H1 (cell line): Measurements from ENCODE around the gene STT3B. TPM values are rescaled to one million over a fixed set of nuclear protein-coding genes. Genes with fewer than 3 reads are reported as not detected.

ENCODE experiments used
- CTCF ChIA-PET: fragments of 300-600 bp; sonication (Branson Sonifier 250); formaldehyde crosslinking; loops from one replicate; lab custom pipeline; 2021; ENCODE audit not compliant: partially characterized antibody; lab: Charles Lee
- POLR2A ChIA-PET: fragments of 300-600 bp; sonication (Branson Sonifier 250); formaldehyde crosslinking; loops from one replicate; lab custom pipeline; 2021; ENCODE audit warnings: inconsistent platforms; ENCODE audit not compliant: partially characterized antibody; lab: Charles Lee
- DNase-seq, 2 experiments: peaks; one replicate each; pipeline versions ENCODE4 v3.0.0 to v3.0.0-alpha.2; 2010 to 2022; ENCODE audit warnings: low spot score in 2 of 2, low read depth in 1 of 2, mixed read lengths in 1 of 2
- FAIRE-seq: peaks from 2 replicates; lab custom pipeline; 2011; peaks lifted over from hg19 to GRCh38; lab: Jason Lieb, UNC
- H2AFZ ChIP-seq: 2 replicates; pipeline ENCODE4 v1.8.1; 2012; ENCODE audit warnings: low read length, inconsistent platforms
- H2AK5ac ChIP-seq: 2 replicates; pipeline ENCODE4 v1.6.1; 2013; ENCODE audit warnings: low read depth, low read length
- H2BK120ac ChIP-seq: replicated peaks from 2 replicates; pipeline ENCODE3; 2013; ENCODE audit warnings: low read depth, low read length, inconsistent platforms
- H2BK12ac ChIP-seq: 2 replicates; pipeline ENCODE4 v1.6.1; 2013; ENCODE audit warnings: low read depth, low read length
- H2BK15ac ChIP-seq: 2 replicates; pipeline ENCODE4 v1.6.1; 2013; ENCODE audit warnings: low read length
- H2BK20ac ChIP-seq: 2 replicates; pipeline ENCODE4 v1.6.1; 2013; ENCODE audit warnings: low read length
- H2BK5ac ChIP-seq: 2 replicates; pipeline ENCODE4 v1.6.1; 2013; ENCODE audit warnings: low read depth, low read length
- H3K14ac ChIP-seq: 2 replicates; pipeline ENCODE4 v1.6.1; 2013; ENCODE audit warnings: inconsistent platforms; ENCODE audit not compliant: insufficient read length
- H3K18ac ChIP-seq: 2 replicates; pipeline ENCODE4 v1.6.1; 2013; ENCODE audit warnings: low read length; ENCODE audit errors: extremely low read depth
- H3K23ac ChIP-seq: 2 replicates; pipeline ENCODE4 v1.6.1; 2013; ENCODE audit warnings: inconsistent platforms; ENCODE audit not compliant: insufficient read length
- H3K23me2 ChIP-seq: 2 replicates; pipeline ENCODE4 v1.6.1; 2013; ENCODE audit warnings: low read depth, low read length
- H3K27ac ChIP-seq: 2 replicates; pipeline ENCODE4 v1.6.1; 2011; ENCODE audit warnings: low read depth, low read length, inconsistent platforms
- H3K27me3 ChIP-seq, 4 experiments: replicated peaks in 1 of 4; 1 replicate in 1 of 4; 2 replicates in 3 of 4; pipeline versions ENCODE4 v1.6.1 to v1.8.1; 2011 to 2013; ENCODE audit warnings: low read length in 3 of 4, mild to moderate bottlenecking in 3 of 4, inconsistent platforms in 2 of 4, mixed read lengths in 2 of 4, moderate library complexity in 1 of 4; ENCODE audit not compliant: control insufficient read depth in 3 of 4, insufficient read depth in 3 of 4; ENCODE audit errors: extremely low read depth in 1 of 4
- H3K36me3 ChIP-seq, 4 experiments: 2 replicates each; pipeline versions ENCODE4 v1.6.1 to v1.8.1; 2011 to 2013; ENCODE audit warnings: mild to moderate bottlenecking in 4 of 4, low read length in 3 of 4, moderate library complexity in 2 of 4, control low read depth in 1 of 4, inconsistent platforms in 1 of 4; ENCODE audit not compliant: insufficient read depth in 4 of 4, control insufficient read depth in 2 of 4
- H3K4ac ChIP-seq: replicated peaks from 2 replicates; pipeline ENCODE3; 2013; ENCODE audit warnings: low read length, low read depth, mixed read lengths, inconsistent platforms; ENCODE audit not compliant: insufficient read length
- H3K4me1 ChIP-seq, 4 experiments: replicated peaks in 1 of 4; 1 replicate in 1 of 4; 2 replicates in 3 of 4; pipeline versions ENCODE4 v1.6.1 to v1.8.1; 2011 to 2013; ENCODE audit warnings: low read length in 3 of 4, inconsistent platforms in 2 of 4, mixed read lengths in 1 of 4; ENCODE audit not compliant: insufficient read depth in 4 of 4, control insufficient read depth in 3 of 4
- H3K4me2 ChIP-seq, 2 experiments: 2 replicates each; pipeline versions ENCODE4 v1.6.1 to v1.8.1; 2011 to 2013; ENCODE audit warnings: low read depth in 2 of 2, low read length in 2 of 2, control low read depth in 1 of 2, inconsistent platforms in 1 of 2, mild to moderate bottlenecking in 1 of 2; ENCODE audit not compliant: insufficient read depth in 1 of 2
- H3K4me3 ChIP-seq, 4 experiments: fragments of 200-600, 300-600 bp in 1 of 4; sonication (generic), shearing (Covaris generic), sonication (Bioruptor Twin) in 1 of 4; 2 replicates each; pipeline versions ENCODE4 v1.5.1 to v1.8.1; 2011 to 2016; ENCODE audit warnings: low read length in 4 of 4, low read depth in 3 of 4, control low read depth in 2 of 4, inconsistent platforms in 2 of 4, mild to moderate bottlenecking in 2 of 4, mixed read lengths in 1 of 4, moderate library complexity in 1 of 4; ENCODE audit not compliant: insufficient read depth in 2 of 4; ENCODE audit errors: extremely low read depth in 1 of 4
- H3K56ac ChIP-seq: replicated peaks from 2 replicates; pipeline ENCODE3; 2013; ENCODE audit warnings: low read depth, mild to moderate bottlenecking, mixed read lengths, low read length, inconsistent platforms; ENCODE audit not compliant: insufficient read length
- H3K79me1 ChIP-seq: 2 replicates; pipeline ENCODE4 v1.6.1; 2013; ENCODE audit warnings: low read depth, low read length, control low read depth
- H3K79me2 ChIP-seq, 2 experiments: 2 replicates each; pipeline versions ENCODE4 v1.6.1 to v1.8.1; 2012 to 2013; ENCODE audit warnings: low read length in 2 of 2, mild to moderate bottlenecking in 2 of 2, inconsistent platforms in 1 of 2; ENCODE audit not compliant: insufficient read depth in 2 of 2, control insufficient read depth in 1 of 2
- H3K9ac ChIP-seq, 4 experiments: replicated peaks in 1 of 4; 1 replicate in 1 of 4; 2 replicates in 3 of 4; pipeline versions ENCODE4 v1.6.1 to v1.8.1; 2011 to 2013; ENCODE audit warnings: low read depth in 3 of 4, low read length in 3 of 4, control low read depth in 2 of 4, mild to moderate bottlenecking in 2 of 4, moderate library complexity in 2 of 4, inconsistent platforms in 1 of 4; ENCODE audit errors: extremely low read depth in 1 of 4
- H3K9me3 ChIP-seq, 2 experiments: 2 replicates each; pipeline versions ENCODE4 v1.6.1 to v1.8.1; 2012 to 2013; ENCODE audit warnings: mild to moderate bottlenecking in 2 of 2, moderate library complexity in 2 of 2, control low read depth in 1 of 2, inconsistent platforms in 1 of 2, low read depth in 1 of 2, low read length in 1 of 2, mixed read lengths in 1 of 2; ENCODE audit not compliant: insufficient read depth in 2 of 2
- H4K20me1 ChIP-seq, 2 experiments: replicated peaks in 1 of 2; 2 replicates each; pipeline versions ENCODE3 to v1.8.1; 2011 to 2013; ENCODE audit warnings: inconsistent platforms in 2 of 2, low read length in 2 of 2, mild to moderate bottlenecking in 1 of 2; ENCODE audit not compliant: insufficient read depth in 2 of 2, control insufficient read depth in 1 of 2
- H4K5ac ChIP-seq: 2 replicates; pipeline ENCODE4 v1.6.1; 2013; ENCODE audit warnings: low read length, low read depth, mixed read lengths, inconsistent platforms; ENCODE audit not compliant: insufficient read length
- H4K8ac ChIP-seq: 2 replicates; pipeline ENCODE4 v1.8.0; 2013; ENCODE audit warnings: mild to moderate bottlenecking, moderate library complexity, low read length, inconsistent platforms; ENCODE audit not compliant: insufficient read depth; ENCODE audit errors: extremely low read depth
- H4K91ac ChIP-seq: replicated peaks from 2 replicates; pipeline ENCODE3; 2013; ENCODE audit warnings: low read length, mixed read lengths, inconsistent platforms; ENCODE audit not compliant: insufficient read length
- ATF3 ChIP-seq: IDR thresholded peaks from 2 replicates; pipeline ENCODE4 v1.6.1; 2011; ENCODE audit warnings: low read depth, mild to moderate bottlenecking, low read length; ENCODE audit not compliant: insufficient read depth
- CREB1 ChIP-seq: IDR thresholded peaks from 2 replicates; pipeline ENCODE4 v1.6.1; 2012; ENCODE audit warnings: inconsistent platforms
- E2F6 ChIP-seq: IDR thresholded peaks from 2 replicates; pipeline ENCODE4 v1.6.1; 2012; ENCODE audit warnings: inconsistent platforms
- EZH2 ChIP-seq: fragments of 200-600 bp; sonication (generic); IDR thresholded peaks from 2 replicates; pipeline ENCODE4 v1.7.1; 2012; ENCODE audit warnings: low read depth, mild to moderate bottlenecking, moderate library complexity, low read length, inconsistent platforms; ENCODE audit not compliant: severe bottlenecking
- FOSL1 ChIP-seq: IDR thresholded peaks from 2 replicates; pipeline ENCODE4 v1.6.1; 2011; ENCODE audit warnings: mild to moderate bottlenecking, low read depth, low read length, moderate library complexity; ENCODE audit not compliant: insufficient read depth
- JUN ChIP-seq: IDR thresholded peaks from 2 replicates; pipeline ENCODE4 v1.6.1; 2011; ENCODE audit warnings: low read depth, mild to moderate bottlenecking, improper control_type of control experiment, low read length
- KDM4A ChIP-seq: IDR thresholded peaks from one replicate; pipeline ENCODE4 v1.7.1; 2012; ENCODE audit warnings: low read depth, mild to moderate bottlenecking, moderate library complexity, low read length, inconsistent platforms; ENCODE audit not compliant: severe bottlenecking
- POLR2AphosphoS5 ChIP-seq: IDR thresholded peaks from 2 replicates; pipeline ENCODE4 v1.6.1; 2011; ENCODE audit warnings: low read depth, low read length
- RFX5 ChIP-seq: IDR thresholded peaks from 2 replicates; pipeline ENCODE4 v1.6.1; 2011; ENCODE audit warnings: low read depth, low read length, improper control_type of control experiment, borderline replicate concordance
- RXRA ChIP-seq: IDR thresholded peaks from 2 replicates; pipeline ENCODE4 v1.6.1; 2011; ENCODE audit warnings: low read depth, mild to moderate bottlenecking, low read length, moderate library complexity; ENCODE audit not compliant: insufficient read depth
- SIN3A ChIP-seq, 2 experiments: IDR thresholded peaks in 1 of 2; conservative IDR thresholded peaks in 1 of 2; 2 replicates each; pipeline ENCODE4 v1.6.1; 2011 to 2012; ENCODE audit warnings: low read length in 2 of 2, improper control_type of control experiment in 1 of 2, low read depth in 1 of 2, mild to moderate bottlenecking in 1 of 2
- USF2 ChIP-seq: IDR thresholded peaks from 2 replicates; pipeline ENCODE4 v1.6.1; 2011; ENCODE audit warnings: low read length, improper control_type of control experiment
- WGBS, 2 experiments: shearing (Covaris generic) in 1 of 2; methylation state at CpG; one replicate each; pipeline versions ENCODE4 v1.1.6 to v1.1.7; 2013 to 2015; ENCODE audit warnings: low lambda C conversion rate in 2 of 2, mixed read lengths in 2 of 2, inconsistent platforms in 1 of 2, low coverage in 1 of 2, missing lambda C conversion rate in 1 of 2; ENCODE audit not compliant: insufficient replicate concordance in 2 of 2, insufficient coverage in 1 of 2, insufficient read length in 1 of 2; ENCODE audit errors: extremely low coverage in 1 of 2, missing lambda C conversion rate in 1 of 2; 5-methylcytosine and 5-hydroxymethylcytosine counted together
- polyA plus RNA-seq, 7 experiments: library from polyadenylated mRNA; depleted of rRNA in 3 of 7; stranded (reverse) in 5 of 7; unstranded in 2 of 7; fragments of >200 nt in 5 of 7; fragments of 200-250 nt in 2 of 7; gene quantifications; 1 replicate in 5 of 7; 2 replicates in 1 of 7; 4 replicates in 1 of 7; pipeline versions ENCODE4 v1.2.1 to v1.2.3, GENCODE V29; 2011 to 2013; ENCODE audit warnings: missing spikeins in 2 of 7, mixed read lengths in 2 of 7
- total RNA-seq: library from RNA; stranded (reverse); fragmentation: NEBNext Ultra II Directional; extraction: Animal tissue kit (Norgen Biotek cat#: 25700); gene quantifications from 2 replicates; pipeline ENCODE4 v1.2.1, GENCODE V29; 2021

STT3B gene
- total and polyA plus RNA-seq, 2 of the 8 experiments (the other 6 are each of a cell fraction or from before 2014, with no cell fraction given) = 43.5 to 134 TPM

GRCh38 chr3:31613177-31613576 is 80.5 kb downstream of the STT3B start:
- H3K4me1 ChIP-seq = peaks cover 0 to 2% (median 0%) of the 10 kb centered on the region in 4 experiments; a peak in 1 of 7 replicates
- H3K36me3 ChIP-seq = no peaks in the 10 kb centered on the region; a peak in 1 of 8 replicates
- no peak overlapping the region for H3K9ac ChIP-seq
- H2AFZ ChIP-seq = no peak overlapping the region
- H4K8ac ChIP-seq = no peak overlapping the region
- H3K14ac ChIP-seq = no peak overlapping the region
- peaks cover 0 to 31% of the 10 kb centered on the region in 2 experiments; a peak in 2 of 4 replicates for H3K79me2 ChIP-seq
- H2AK5ac ChIP-seq = no peak overlapping the region
- H3K4me2 ChIP-seq = no peak overlapping the region
- H2BK12ac ChIP-seq = no peak overlapping the region
- H4K20me1 ChIP-seq = no peaks in the 10 kb centered on the region
- H3K4ac ChIP-seq = no peak overlapping the region
- no peak overlapping the region for H4K91ac ChIP-seq
- H3K27ac ChIP-seq = no peak overlapping the region
- peaks cover 0 to 1% (median 0%) of the 10 kb centered on the region in 4 experiments; a peak in 1 of 7 replicates for H3K27me3 ChIP-seq
- H4K5ac ChIP-seq = no peak overlapping the region
- 100% methylated on average over 1 of the region's 1 CpG; no CpG with 5 or more reads in 1 of the 2 experiments for WGBS, 2 experiments
- no peak overlapping the region for H2BK5ac ChIP-seq
- no peak overlapping the region for H3K18ac ChIP-seq
- no peak overlapping the region for H3K23ac ChIP-seq
- no peak overlapping the region for H2BK120ac ChIP-seq
- FAIRE-seq (no peak), DNase-seq (no peak)
- H2BK20ac ChIP-seq = no peak overlapping the region
- no peaks in the 10 kb centered on the region for H3K23me2 ChIP-seq
- no peak overlapping the region for H3K4me3 ChIP-seq
- H3K79me1 ChIP-seq = no peaks in the 10 kb centered on the region
- H3K56ac ChIP-seq = no peak overlapping the region
- H2BK15ac ChIP-seq = no peak overlapping the region
- H3K9me3 ChIP-seq = no peaks in the 10 kb centered on the region
- POLR2A ChIA-PET = no interaction called here
- CTCF ChIA-PET = no interaction called here
- TF ChIP-seq RFX5 (no peak), EZH2 (no peak), FOSL1 (no peak), ATF3 (no peak), RXRA (no peak), SIN3A (conservative IDR thresholded peaks at IDR 0.05 in 1 of 2, IDR thresholded peaks at IDR 0.05 in 1 of 2; ENCODE audit: low read depth in 1 of 2, low read length in 2 of 2) (no peak), USF2 (no peak), E2F6 (no peak), JUN (no peak), POLR2AphosphoS5 (no peak), CREB1 (no peak), KDM4A (no peak)
